Stimulated activated CD8-positive, alpha-beta memory T cell treated with anti-CD3 and anti-CD28 coated beads, Interleukin-7, amount 100 ng/mL, for 4 hours (primary cell): ENCODE measurements around the gene TBC1D3G.
"Not testable (repeated sequence)": the region's sequence is repeated elsewhere in the genome, so short reads cannot be mapped to it uniquely, and the experiment has no call there.

ENCODE experiments used
- DNase-seq, 2 donors: peaks; one replicate each; pipeline ENCODE4 v3.0.0-alpha.2; 2020; ENCODE audit warnings: low read depth in 2 of 2

Gene TBC1D3G

DNA sequence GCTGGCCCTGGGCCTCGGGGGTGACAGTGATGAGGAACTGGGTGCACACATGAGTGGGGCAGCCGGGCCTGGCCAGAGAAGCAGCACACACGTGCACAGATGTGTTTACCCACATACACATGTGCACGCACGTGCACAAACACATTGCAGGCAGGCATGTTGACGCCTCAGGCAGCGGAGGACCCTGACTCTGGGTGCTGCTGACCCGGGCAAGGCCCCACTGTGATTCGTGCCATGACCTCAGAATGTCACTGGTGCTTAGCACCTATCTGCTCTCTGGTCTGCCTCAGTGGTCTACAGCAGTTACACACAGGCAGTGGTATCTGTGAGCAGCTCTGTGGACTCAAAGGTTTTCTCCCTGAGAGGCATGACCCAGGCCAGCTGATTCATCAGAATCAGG is at the start of gene TBC1D3G:
Gene TBC1D3G (plus strand): TSS at position 301 of the 400 bp plus-strand sequence. CDS start 1,528 bp downstream, outside the sequence.
- not testable (repeated sequence) for DNase-seq

DNA sequence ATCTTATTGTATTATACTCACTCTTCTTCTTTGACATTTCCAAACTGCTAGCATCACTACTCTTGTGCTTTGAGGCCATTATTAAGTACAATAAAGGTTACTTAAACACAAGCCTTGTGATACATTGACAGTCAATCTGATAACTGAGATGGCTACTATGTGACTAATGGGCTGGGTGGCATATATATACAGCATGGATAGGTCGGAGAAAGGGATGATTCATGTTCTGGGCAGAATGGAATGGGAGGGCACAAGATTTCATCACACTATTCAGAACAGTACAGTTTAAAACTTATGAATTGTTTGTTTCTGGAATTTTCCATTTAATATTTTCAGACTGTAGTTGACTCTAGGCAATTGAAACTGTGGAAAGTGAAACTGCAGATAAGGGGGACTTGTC is 40.4 kb upstream of the TBC1D3G start:
- DNase-seq: not testable (repeated sequence)

DNA sequence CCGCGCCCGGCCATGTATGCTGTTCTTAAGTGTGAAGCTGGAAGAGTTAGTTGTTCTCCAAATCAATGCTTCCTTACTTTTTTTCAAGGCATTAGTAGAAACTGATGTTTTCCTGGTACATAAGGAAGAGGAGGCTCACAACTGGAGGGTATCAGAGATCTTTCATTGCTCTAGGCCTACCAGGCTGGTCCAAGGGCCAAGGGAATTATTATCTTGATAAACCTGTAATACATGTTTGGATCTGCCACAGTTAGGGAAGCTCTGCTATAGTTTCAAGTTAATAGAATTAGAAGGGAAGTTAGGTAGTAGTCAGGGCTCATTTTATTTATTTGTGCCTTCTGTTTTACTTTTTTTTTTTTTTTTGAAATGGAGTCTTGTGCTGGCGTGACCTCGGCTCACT is 39.5 kb upstream of the TBC1D3G start:
- DNase-seq: not testable (repeated sequence)

DNA sequence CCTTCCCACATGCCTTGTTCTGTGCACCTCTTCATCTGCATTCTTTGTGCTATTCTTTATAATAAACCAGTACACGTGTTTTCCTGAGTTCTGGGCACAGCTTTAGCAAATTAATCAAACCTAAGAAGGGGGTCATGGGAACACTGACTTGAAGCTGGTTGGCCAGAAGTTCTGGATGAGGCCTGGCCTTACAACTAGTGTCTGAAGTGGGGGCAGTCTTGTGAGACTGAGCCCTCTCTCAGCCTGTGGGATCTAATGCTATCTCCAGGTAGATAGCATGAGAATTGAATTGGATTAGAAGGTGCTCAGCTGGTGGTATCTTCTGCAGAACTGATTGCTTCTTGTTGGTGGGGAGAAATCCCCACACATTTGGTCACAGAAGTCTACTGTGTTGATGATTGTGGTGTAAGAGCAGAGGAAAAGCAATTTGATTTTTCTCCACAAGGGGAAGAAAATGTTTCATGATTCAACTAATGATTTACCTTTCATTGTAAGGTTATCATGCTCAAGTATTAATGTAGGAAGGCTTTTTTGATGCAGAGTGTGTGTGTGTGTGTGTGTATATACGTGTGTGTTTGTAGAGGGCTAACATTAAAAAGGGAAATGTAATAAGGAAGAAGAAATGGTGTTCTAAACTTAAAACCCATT is 33.6 kb upstream of the TBC1D3G start:
- not testable (repeated sequence) for DNase-seq

DNA sequence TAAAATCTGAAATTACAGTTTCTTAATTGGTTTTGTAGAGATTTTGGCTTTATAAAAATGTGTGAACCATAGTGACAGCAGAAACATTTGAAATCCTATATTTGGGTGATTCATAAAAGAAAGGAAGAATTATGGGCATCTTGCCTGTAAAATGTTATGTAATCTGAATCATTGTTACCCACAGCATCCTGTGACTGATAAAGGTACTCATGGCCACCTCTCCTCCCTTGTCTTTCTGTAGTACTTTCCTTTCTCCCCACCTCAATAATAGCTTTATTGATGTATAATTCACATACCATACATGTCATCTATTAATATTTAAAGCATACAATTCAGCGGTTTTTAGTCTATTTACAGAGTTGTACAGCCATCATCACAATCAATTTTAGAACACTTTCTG is 28.5 kb upstream of the TBC1D3G start:
- DNase-seq: not testable (repeated sequence)

DNA sequence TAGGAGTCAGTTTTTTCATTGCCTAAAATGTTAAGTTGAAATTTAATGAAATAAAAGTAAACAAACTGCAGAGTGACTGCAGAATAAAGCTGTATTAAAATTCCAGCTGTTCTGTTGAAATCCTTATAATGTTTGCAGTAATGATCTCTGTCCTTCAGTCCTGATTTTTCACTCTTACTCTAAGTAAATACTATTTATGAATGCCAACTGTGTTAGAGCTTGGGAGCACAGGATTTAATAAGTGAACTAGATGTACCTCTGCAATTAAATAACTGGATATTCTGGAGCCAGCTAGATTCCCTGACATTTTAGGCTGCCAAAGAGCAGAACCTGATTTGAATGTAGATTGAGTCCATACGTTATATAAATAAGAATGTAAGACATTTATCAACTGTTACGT is 7.9 kb upstream of the TBC1D3G start:
- not testable (repeated sequence) for DNase-seq

DNA sequence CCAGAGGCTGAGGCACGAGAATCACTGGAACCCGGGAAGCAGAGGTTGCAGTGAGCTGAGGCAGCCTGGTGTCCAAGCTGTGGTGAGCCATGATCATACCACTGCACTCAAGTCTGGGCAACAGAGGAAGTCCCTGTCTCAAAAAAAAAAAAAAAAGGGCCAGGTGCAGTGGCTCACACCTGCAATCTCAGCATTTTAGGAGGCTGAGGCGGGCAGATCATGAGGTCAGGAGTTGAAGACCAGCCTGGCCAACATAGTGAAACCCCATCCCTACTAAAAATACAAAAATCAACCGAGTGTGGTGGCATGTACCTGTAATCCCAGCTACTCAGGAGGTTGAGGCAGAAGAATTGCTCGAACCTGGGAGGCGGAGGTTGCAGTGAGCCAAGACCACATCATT is 38.8 kb downstream of the TBC1D3G start:
- not testable (repeated sequence) for DNase-seq

DNA sequence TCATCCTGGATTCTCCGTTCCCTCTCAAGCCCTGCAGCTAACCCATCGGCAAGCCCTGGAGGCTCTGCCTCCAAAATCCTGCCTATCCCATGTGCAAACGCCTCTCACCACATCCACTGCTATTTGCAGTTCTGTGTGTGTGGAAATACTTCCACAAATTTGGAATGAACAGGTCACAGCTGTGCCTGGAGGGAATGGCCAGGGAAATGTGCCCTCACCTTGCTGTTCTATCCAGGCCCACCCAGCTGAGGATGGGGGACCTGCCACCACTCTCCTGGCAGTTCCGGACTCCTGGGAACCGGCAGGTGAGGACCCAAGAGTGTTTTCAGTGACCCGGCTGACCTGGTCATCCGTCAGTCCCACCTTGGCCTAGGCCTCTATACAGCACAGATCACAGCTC is 52.3 kb downstream of the TBC1D3G start:
- not testable (repeated sequence) for DNase-seq
